Activated T-helper 2 cell treated with anti-CD3 and anti-CD28 coated beads, Interferon-gamma antibody, Interleukin-2, Interleukin-4, amounts not matched to agents 10 μg/mL and 5 μg/mL and 100 μg/mL, durations not matched to agents 14 hours and 24 hours and 36 hours (primary cell): ENCODE data around the gene DCLK3. TPM values are rescaled to one million over a fixed set of nuclear protein-coding genes. Genes with fewer than 3 reads are reported as not detected.
A peak's percentile ranks its signal among the peaks of the same experiment; 100 is the strongest.

ENCODE experiments used
- DNase-seq: peaks from one replicate; pipeline ENCODE4 v3.0.0; 2021; ENCODE audit warnings: low spot score
- H3K27ac Mint-ChIP-seq: one replicate; pipeline ENCODE4 v1.8.0; 2021; ENCODE audit warnings: mixed read lengths
- H3K27me3 Mint-ChIP-seq: one replicate; pipeline ENCODE4 v1.8.0; 2021; ENCODE audit warnings: low read depth, mixed read lengths
- H3K36me3 Mint-ChIP-seq: one replicate; pipeline ENCODE4 v1.8.0; 2021; ENCODE audit warnings: low read depth, mixed read lengths
- H3K4me1 Mint-ChIP-seq: one replicate; pipeline ENCODE4 v1.8.0; 2021; ENCODE audit warnings: low read depth, mixed read lengths
- H3K4me3 Mint-ChIP-seq: one replicate; pipeline ENCODE4 v1.8.0; 2021; ENCODE audit warnings: low read depth, mild to moderate bottlenecking, moderate library complexity, mixed read lengths
- H3K9me3 Mint-ChIP-seq: one replicate; pipeline ENCODE4 v1.8.0; 2021; ENCODE audit warnings: mixed read lengths
- intact Hi-C: fragments of 100-400 bp; cut with micrococcal nuclease; formaldehyde crosslinking; loops from one replicate; pipeline ENCODE4 v1.15.1; 2023
- total RNA-seq: library from RNA; stranded (reverse); gene quantifications from 2 replicates; pipeline ENCODE4 v1.2.3, GENCODE V29; 2022

DCLK3 gene
- total RNA-seq, 1 donor from 2014 or later: not detected

DNA sequence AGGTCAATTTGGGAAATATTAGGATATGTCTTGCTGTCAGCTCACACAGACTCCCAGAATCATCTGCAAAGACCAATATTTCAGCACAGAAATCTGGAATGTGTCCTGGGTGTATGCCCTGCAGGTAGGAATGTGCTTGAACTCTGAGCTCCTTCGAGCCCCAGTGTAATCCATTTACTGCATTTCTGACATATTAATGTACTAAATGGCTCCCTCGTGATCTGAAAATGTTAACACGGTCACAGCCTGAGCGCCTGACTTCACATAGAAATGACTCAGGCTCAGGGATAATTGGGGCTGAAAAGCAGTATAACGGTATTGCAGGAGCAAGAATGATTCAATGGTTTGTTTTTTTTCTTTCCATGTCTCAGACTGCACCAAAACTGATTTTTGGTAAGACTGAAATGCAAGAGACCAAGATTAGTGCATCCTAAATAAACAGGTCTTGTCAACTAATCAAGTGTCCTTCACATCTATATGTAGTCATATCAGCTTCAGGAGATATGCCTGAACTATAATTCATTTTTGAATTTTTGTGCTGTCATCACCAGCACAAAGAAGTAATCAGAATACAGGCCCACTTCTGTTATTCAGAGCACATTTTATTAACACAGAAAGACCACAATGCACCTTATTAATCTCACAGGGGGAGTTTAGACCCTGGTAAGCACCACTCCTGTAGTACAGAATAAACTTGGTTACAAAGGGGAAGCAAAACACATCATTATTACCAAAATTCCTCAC is 49.8 kb downstream of the DCLK3 start:
- Mint-ChIP-seq H3K9me3 (no peaks in the 10 kb centered on the region), H3K27ac (no peak overlapping the region), H3K27me3 (peaks cover 1% of the 10 kb centered on the region), H3K36me3 (no peaks in the 10 kb centered on the region), H3K4me1 (no peaks in the 10 kb centered on the region), H3K4me3 (no peak overlapping the region)
- no peak for DNase-seq
- intact Hi-C loops: no loop called here

DNA sequence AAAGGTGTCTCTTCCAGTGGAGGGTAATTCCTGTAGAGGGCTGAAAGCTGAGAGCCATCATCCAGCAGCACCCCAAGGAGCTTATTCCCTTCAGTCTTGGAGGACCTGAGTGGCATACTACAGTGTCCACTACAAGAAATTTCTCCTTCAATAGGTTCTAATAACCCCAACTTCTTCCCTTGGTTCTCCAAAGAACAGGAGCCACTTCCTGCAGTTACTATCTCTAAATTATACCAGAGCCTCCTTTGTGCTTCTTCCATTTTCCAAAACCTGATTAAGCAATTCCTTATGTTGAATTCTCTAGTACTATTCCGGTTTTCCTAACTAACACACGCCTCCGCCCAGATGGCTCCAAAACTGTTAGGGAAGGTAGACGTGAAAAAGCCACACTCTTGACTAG is 50.4 kb downstream of the DCLK3 start:
- Mint-ChIP-seq H3K9me3 (no peaks in the 10 kb centered on the region), H3K36me3 (no peaks in the 10 kb centered on the region), H3K4me3 (no peak overlapping the region), H3K27me3 (no peaks in the 10 kb centered on the region), H3K4me1 (no peaks in the 10 kb centered on the region), H3K27ac (no peak overlapping the region)
- DNase-seq: no peak
- intact Hi-C loops: no loop called here

DNA sequence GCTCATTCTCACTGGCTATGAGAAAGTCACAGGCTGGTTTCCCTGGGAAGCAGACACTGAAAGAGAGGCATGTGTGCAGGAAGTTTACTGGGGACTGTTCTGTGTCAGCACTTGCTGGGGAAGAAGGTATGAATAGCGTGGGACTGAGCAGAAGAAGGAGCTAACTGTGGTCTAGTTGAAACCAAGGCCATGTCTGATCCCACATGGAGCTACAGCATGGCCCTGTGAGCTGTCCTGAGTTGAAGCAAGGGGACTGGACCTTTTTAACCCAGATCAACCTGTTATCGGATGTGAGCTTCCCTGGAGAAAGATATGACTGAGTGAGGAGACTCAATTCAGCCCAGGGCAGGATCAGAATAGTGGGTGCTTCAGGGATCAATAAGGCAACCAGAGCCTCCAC is 53.7 kb downstream of the DCLK3 start:
- Mint-ChIP-seq H3K4me3 (no peak overlapping the region), H3K27me3 (no peaks in the 10 kb centered on the region), H3K27ac (no peak overlapping the region), H3K36me3 (no peaks in the 10 kb centered on the region), H3K9me3 (no peaks in the 10 kb centered on the region), H3K4me1 (no peaks in the 10 kb centered on the region)
- DNase-seq: no peak
- intact Hi-C loops: no loop called here

DNA sequence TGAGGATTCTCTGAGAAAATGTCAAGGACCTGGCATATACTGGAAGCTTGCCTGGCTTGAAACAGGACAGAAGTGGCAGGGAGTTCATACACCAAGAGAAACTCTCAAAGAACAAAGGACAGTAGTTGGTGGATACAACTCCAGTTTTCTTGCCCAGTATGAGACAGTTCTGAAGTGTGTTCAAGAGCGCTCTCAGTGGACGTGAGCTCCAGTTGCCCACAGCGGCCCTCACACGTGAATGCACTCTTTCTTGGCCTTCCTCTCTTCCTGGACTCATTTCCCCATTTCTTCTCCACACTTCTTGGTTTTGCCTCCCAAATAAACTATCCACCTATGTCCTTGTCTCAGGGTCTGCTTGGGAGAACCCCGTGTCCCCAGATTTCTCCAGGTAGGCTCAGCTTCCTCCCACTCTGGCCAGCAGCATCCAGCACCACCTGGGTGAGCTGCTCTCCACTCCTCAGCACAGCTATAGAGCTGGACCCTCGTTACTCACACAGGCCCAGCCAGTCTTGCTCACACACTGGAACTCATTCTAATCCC is 54.5 kb downstream of the DCLK3 start:
- Mint-ChIP-seq H3K4me3 (no peak overlapping the region), H3K36me3 (no peaks in the 10 kb centered on the region), H3K9me3 (no peaks in the 10 kb centered on the region), H3K4me1 (no peaks in the 10 kb centered on the region), H3K27me3 (no peaks in the 10 kb centered on the region), H3K27ac (no peak overlapping the region)
- intact Hi-C loops: loop anchor here (10.0 kb wide), 1 partner anchor 745 kb away; no protein-coding TSS in a partner anchor
- DNase-seq: no peak

DNA sequence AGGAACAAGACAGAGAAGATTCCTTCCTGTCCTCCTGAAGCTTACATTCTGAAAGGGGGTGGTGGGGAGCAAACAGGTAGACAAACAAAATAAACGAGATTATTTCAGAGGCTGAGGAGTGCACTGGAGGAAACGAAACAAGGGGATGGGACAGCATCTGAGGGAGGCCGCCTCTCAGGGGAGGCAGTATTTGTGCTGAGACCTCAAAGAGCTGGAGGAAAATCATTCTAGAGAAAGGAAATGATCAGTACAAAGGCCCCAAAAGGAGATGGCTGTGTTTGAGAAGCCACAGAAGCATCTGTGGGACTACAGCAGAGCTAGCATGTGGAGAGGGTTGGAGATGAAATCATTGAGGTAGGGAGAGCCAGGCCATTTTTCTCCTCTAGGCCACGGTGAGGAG is 55.1 kb downstream of the DCLK3 start:
- Mint-ChIP-seq H3K27me3 (no peaks in the 10 kb centered on the region), H3K4me1 (no peaks in the 10 kb centered on the region), H3K27ac (no peak overlapping the region), H3K4me3 (no peak overlapping the region), H3K36me3 (no peaks in the 10 kb centered on the region), H3K9me3 (no peaks in the 10 kb centered on the region)
- no peak for DNase-seq
- intact Hi-C loops: loop anchor here (10.0 kb wide), 1 partner anchor 744 kb away; no protein-coding TSS in a partner anchor

- Mint-ChIP-seq H3K27me3 (no peaks in the 10 kb centered on the region), H3K27ac (no peak overlapping the region), H3K9me3 (no peaks in the 10 kb centered on the region), H3K36me3 (no peaks in the 10 kb centered on the region), H3K4me3 (no peak overlapping the region), H3K4me1 (no peaks in the 10 kb centered on the region)
- DNase-seq: no peak
- intact Hi-C loops: loop anchor here (10.0 kb wide), 1 partner anchor 743 kb away; no protein-coding TSS in a partner anchor
These were observed 56.5 kb downstream of the DCLK3 start for GRCh38 chr3:36707623-36708409.

GRCh38 chr3:36705015-36705414 is 59.3 kb downstream of the DCLK3 start:
- H3K4me1 Mint-ChIP-seq: no peaks in the 10 kb centered on the region
- H3K9me3 Mint-ChIP-seq: no peaks in the 10 kb centered on the region
- DNase-seq: no peak
- no peak overlapping the region for H3K4me3 Mint-ChIP-seq
- H3K27ac Mint-ChIP-seq: no peak overlapping the region
- no peaks in the 10 kb centered on the region for H3K36me3 Mint-ChIP-seq
- intact Hi-C loops: loop anchor here (10.0 kb wide), 1 partner anchor 740 kb away; no protein-coding TSS in a partner anchor
- no peaks in the 10 kb centered on the region for H3K27me3 Mint-ChIP-seq

GRCh38 chr3:36704280-36704679 is 60.1 kb downstream of the DCLK3 start:
- no peaks in the 10 kb centered on the region for H3K4me1 Mint-ChIP-seq
- no peak for DNase-seq
- H3K36me3 Mint-ChIP-seq: no peaks in the 10 kb centered on the region
- H3K4me3 Mint-ChIP-seq: no peak overlapping the region
- H3K27me3 Mint-ChIP-seq: no peaks in the 10 kb centered on the region
- no peak overlapping the region for H3K27ac Mint-ChIP-seq
- intact Hi-C loops: loop anchor here (10.0 kb wide), 1 partner anchor 739 kb away; no protein-coding TSS in a partner anchor
- H3K9me3 Mint-ChIP-seq: no peaks in the 10 kb centered on the region

DNA sequence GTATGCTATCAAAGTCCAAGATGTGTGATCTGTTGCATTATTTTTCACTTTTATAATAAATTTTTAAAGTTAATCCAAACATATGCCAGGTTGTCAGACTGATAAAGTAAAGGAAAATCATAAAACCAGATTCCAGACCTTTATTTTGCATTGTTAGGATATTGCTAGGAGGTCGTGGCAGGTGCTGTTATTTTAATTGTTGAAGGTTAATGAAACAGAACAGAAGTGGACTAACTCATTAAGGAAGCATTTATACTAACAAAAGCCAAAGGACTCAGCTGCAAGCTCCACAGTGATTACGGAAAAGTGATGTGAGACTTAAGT is 63.1 kb downstream of the DCLK3 start:
- no peaks in the 10 kb centered on the region for H3K9me3 Mint-ChIP-seq
- H3K4me3 Mint-ChIP-seq: no peak overlapping the region
- no peak for DNase-seq
- H3K27ac Mint-ChIP-seq: no peak overlapping the region
- H3K27me3 Mint-ChIP-seq: no peaks in the 10 kb centered on the region
- no peaks in the 10 kb centered on the region for H3K4me1 Mint-ChIP-seq
- intact Hi-C loops: loop anchor here (10.0 kb wide), 1 partner anchor 736 kb away; no protein-coding TSS in a partner anchor
- no peaks in the 10 kb centered on the region for H3K36me3 Mint-ChIP-seq

GRCh38 chr3:36700537-36701248 is 63.7 kb downstream of the DCLK3 start:
- no peaks in the 10 kb centered on the region for H3K4me1 Mint-ChIP-seq
- DNase-seq: peak; percentile 17
- H3K4me3 Mint-ChIP-seq: no peak overlapping the region
- H3K27me3 Mint-ChIP-seq: no peaks in the 10 kb centered on the region
- no peaks in the 10 kb centered on the region for H3K9me3 Mint-ChIP-seq
- intact Hi-C loops: loop anchor here (10.0 kb wide), 1 partner anchor 736 kb away; no protein-coding TSS in a partner anchor
- no peak overlapping the region for H3K27ac Mint-ChIP-seq
- no peaks in the 10 kb centered on the region for H3K36me3 Mint-ChIP-seq

DNA sequence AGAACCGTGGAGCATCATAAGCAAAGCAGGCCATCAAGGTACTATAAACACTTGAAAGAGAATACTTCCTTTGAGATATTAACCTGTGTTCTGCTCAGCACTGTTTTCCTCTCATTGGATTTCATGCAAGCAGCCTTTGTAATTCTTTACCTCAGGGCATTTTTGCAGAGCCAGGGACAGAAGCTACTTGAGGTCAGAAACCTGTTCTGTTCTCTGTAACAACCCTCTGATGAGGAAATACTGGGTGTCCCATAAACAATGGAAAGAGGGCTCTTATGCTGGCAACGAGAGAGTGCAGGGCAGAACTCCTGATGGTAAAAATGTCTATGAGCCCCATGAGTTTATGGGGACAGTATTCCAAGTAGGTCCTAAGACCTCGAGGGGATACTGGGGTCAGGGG is 66.0 kb downstream of the DCLK3 start:
- Mint-ChIP-seq H3K36me3 (no peaks in the 10 kb centered on the region), H3K4me3 (no peak overlapping the region), H3K27ac (no peak overlapping the region), H3K27me3 (no peaks in the 10 kb centered on the region), H3K4me1 (no peaks in the 10 kb centered on the region), H3K9me3 (no peaks in the 10 kb centered on the region)
- intact Hi-C loops: no loop called here
- DNase-seq: no peak

- no peak overlapping the region for H3K4me3 Mint-ChIP-seq
- no peaks in the 10 kb centered on the region for H3K27me3 Mint-ChIP-seq
- no peaks in the 10 kb centered on the region for H3K4me1 Mint-ChIP-seq
- H3K9me3 Mint-ChIP-seq: no peaks in the 10 kb centered on the region
- intact Hi-C loops: no loop called here
- no peak for DNase-seq
- no peak overlapping the region for H3K27ac Mint-ChIP-seq
- H3K36me3 Mint-ChIP-seq: no peaks in the 10 kb centered on the region
These were observed 66.9 kb downstream of the DCLK3 start for GRCh38 chr3:36697229-36698001.
